Right hindlimb (tissue), 1 donor: ENCODE data around the gene GPS1.
A peak's percentile ranks its signal among the peaks of the same experiment; 100 is the strongest.
"Not testable (repeated sequence)": the region's sequence is repeated elsewhere in the genome, so short reads cannot be mapped to it uniquely, and the experiment has no call there.

ENCODE experiments used
- DNase-seq: peaks from one replicate; pipeline ENCODE4 v3.0.0-alpha.2; 2018

GPS1 gene

GRCh38 chr17:82029391-82029790 is 22.3 kb upstream of the GPS1 start:
- DNase-seq: no peak

- DNase-seq: no peak
These were observed 21.7 kb upstream of the GPS1 start for GRCh38 chr17:82029990-82030469.

GRCh38 chr17:82030470-82031302 is 21.0 kb upstream of the GPS1 start:
- DNase-seq: peak; percentile 90

- no peak for DNase-seq
These were observed 20.3 kb upstream of the GPS1 start, which contains the start of gene RAC3 for GRCh38 chr17:82031303-82031884. TSS of gene RAC3 (plus strand) at chr17:82031678. CDS start at chr17:82031762, 84 bp downstream.

GRCh38 chr17:82031885-82032627 is 19.6 kb upstream of the GPS1 start:
- DNase-seq: no peak

GRCh38 chr17:82033359-82034085 is 18.2 kb upstream of the GPS1 start:
- no peak for DNase-seq

- DNase-seq: no peak
These were observed 17.2 kb upstream of the GPS1 start for GRCh38 chr17:82034371-82035011.

GRCh38 chr17:82035488-82035887 is 16.2 kb upstream of the GPS1 start:
- no peak for DNase-seq

GRCh38 chr17:82035956-82036633 is 15.6 kb upstream of the GPS1 start:
- DNase-seq: no peak

- no peak for DNase-seq
These were observed 15.0 kb upstream of the GPS1 start for GRCh38 chr17:82036634-82037091.

GRCh38 chr17:82037092-82037888 is 14.4 kb upstream of the GPS1 start, which contains the start of gene DCXR:
TSS of gene DCXR (minus strand) at chr17:82037697. CDS start at chr17:82037682, 15 bp downstream.
- peak; percentile 98 for DNase-seq

GRCh38 chr17:82037889-82038195 is 13.9 kb upstream of the GPS1 start:
- DNase-seq: no peak

GRCh38 chr17:82038796-82039409 is 12.8 kb upstream of the GPS1 start:
- DNase-seq: not testable (repeated sequence)

GRCh38 chr17:82039695-82040299 is 11.9 kb upstream of the GPS1 start:
- DNase-seq: no peak

- DNase-seq: no peak
These were observed 10.4 kb upstream of the GPS1 start for GRCh38 chr17:82041144-82041814.

- no peak for DNase-seq
These were observed 9.0 kb upstream of the GPS1 start for GRCh38 chr17:82042649-82043048.

GRCh38 chr17:82043507-82043906 is 8.2 kb upstream of the GPS1 start:
- no peak for DNase-seq

- no peak for DNase-seq
These were observed 5.7 kb upstream of the GPS1 start for GRCh38 chr17:82045936-82046484.

GRCh38 chr17:82046903-82047302 is 4.8 kb upstream of the GPS1 start:
- no peak for DNase-seq
